GM18867 (cell line): ENCODE measurements around the gene CTPS1.

Experiments
- ATAC-seq: cut with Tn5 transposase; IDR thresholded peaks from one replicate; pipeline ENCODE4 v1.9.1; 2021; ENCODE audit warnings: mild to moderate bottlenecking, moderate library complexity; ENCODE audit not compliant: unreplicated experiment

The CTPS1 gene

DNA sequence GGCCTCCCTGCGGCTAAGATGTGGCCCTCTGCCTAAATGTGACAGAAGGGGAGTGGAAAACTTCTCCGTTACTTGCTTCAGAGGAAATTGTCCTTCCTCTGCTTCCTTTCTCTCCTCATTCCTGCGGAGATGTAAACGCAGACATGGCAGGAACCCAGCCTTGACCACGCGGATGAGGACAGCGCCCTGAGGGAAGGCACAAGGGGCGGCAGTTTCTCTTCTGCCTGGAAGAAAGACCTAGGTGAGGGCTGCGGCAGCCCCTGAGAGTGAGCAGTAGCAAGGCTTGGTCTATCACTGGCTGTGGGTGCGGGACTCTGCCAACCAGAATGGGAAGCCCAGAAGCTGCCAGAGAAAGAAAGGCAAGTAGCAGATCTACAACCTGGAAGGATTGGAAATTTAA lies 14.0 kb upstream of the CTPS1 start:
- no peak for ATAC-seq

DNA sequence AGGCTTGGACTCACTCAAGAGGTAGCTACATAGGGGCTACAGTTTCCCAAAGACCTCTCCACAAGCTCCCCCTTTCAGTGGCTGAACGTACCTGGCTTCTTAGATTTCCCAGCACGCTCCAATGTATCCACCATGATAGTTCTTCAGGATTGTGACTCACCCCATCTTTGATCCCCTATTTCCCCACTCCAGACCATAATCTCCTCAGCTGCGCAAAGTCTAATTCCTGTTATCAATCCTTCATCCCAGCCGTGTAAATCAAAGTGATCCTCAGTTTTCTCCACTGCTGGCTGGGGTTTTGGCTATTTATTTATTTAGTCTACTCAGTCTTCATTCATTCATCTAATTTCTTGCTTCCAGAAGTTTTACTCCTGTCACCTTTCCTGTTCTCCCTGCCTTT lies 13.1 kb upstream of the CTPS1 start:
- ATAC-seq = no peak

DNA sequence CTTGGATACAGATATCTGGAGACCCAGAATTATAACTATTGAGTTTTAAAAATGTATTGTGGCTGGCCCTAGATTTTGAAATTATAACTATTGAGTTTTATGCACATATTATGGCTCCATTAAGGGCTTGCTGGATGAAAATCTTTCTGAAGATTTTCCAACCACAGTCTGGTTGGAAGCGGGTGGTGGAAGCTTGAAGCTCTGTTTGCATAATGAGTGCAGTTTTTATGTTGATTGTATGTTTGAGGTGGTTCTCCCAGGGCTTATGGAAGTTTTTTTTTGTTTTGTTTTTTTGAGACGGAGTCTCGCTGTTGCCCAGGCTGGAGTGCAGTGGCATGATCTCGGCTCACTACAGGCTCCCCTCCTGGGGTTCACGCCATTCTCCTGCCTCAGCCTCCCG lies 10.1 kb upstream of the CTPS1 start:
- ATAC-seq = no peak

DNA sequence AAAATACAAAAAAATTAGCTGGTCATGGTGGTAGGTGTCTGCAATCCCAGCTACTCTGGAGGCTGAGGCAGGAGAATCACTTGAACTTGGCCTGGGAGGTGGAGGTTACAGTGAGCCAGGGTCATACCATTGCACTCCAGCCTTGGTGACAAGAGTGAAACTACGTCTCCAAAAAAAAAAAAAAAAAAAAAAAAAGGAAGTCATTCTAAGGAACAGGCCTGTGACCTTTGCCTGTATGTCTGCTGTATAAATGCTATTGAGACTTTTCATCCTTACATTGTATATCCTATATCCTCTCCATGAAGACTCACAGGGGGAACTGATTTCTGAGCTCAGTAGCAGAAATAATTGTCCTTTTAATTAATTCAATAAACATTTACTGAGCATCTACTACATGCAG lies 7.5 kb upstream of the CTPS1 start:
- no peak for ATAC-seq

DNA sequence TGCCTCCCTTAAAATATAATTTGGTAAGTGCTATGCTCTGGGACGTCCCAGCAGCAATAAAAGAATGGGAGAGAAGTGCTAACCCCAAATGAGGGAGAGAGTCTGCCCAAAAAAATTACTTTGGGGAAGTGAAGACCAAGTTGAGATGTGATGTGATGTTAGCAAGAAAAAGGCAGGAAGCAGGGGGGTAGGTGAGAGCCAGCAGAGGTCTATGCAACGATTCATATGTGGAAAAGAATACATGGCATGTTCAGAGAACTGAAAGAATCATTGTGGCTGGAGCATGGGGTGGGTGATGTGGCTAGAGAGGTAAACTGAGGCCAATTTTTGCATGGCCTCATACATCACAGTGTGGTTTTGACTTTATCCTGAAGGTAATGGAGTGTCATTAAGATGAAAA lies 5.6 kb upstream of the CTPS1 start:
- no peak for ATAC-seq

DNA sequence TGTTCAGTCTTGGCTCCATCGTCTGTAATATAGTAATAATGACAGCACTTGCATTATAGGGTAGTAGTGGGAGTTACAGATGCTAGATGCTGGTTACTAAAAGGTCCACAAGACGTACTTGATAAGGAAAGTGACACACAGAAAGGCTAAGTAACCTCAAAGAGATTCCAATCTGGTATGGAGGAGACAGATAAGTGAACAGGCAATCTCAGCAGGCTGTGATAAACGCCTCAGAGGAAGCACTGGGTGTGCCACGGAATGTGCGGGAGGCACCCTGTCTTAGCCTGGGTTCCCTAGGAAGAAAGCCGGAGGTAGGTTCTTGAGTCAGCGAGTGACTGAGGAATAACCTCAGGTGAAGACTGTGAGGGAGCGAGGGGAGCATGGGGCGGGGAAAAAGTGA lies 4.6 kb upstream of the CTPS1 start:
- ATAC-seq = no peak

DNA sequence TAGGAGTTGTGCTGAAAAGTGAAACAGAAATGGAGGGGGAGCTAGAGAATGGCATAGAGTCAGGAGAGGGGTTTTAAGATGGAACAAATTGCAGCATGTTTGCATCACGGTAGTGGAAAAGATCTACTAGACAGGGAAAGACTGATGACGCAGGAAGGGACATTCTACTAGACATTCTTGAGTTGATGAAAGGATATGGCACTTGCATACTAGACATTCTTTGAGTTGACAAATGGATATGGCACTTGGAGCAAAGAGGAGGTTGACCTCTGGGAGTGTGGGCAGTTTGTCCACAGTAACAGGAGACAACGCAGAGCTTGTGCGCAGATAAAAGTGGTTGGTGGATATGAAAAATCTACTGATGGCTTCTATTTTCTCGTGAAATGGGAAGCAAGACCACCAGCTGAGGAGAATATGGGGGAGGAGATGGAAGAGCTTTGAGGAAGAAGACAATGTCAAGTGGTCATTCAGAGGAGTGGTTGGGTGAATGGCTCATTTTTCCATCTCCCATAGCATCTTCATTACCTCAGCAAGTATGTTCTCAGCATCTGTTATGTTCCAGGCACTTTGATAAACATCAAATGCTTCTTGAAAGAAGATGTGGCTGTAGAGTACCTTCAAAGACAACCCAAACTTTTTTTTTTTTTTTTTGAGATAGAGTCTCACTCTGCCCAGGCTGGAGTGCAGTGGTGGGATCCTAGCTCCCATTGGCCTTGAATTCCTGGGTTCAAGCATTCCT lies 2.4 kb upstream of the CTPS1 start:
- no peak for ATAC-seq

DNA sequence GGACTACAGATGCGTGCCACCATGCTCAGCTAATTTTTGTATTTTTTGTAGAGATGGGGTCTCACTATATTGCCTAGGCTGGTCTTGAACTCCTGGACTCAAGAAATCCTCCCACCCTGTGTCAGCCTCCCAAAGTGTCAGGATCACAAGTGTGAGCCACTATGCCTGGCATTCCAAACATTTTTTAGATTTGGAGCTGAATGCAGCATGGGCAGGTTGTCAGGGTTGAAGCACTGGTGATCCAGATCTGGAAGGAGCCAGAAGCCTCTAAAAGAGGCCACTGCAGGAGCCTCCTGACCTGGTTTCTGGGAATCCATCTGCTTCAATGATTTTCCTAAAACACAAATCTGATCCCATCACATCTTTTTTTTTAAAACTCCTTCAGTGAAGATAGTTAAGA lies 1.8 kb upstream of the CTPS1 start:
- no peak for ATAC-seq

DNA sequence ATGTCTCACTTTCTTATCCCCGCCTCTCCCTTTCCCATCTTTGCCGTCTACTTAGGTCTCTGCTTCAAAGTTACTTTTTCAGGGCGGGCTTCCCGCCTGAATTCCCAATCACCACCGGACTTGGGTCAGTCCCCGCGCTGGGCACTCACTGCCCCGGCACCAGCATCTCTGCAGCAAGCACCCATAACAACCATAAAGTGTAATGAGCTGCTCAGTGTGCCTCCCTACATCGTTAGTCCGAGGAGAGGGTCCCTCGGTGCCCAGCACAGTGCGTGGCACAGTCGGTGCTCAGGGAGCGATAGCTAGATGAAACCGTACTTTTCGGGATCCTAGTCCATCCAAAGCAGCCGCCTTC lies 633 bp upstream of the CTPS1 start:
- ATAC-seq = no peak

DNA sequence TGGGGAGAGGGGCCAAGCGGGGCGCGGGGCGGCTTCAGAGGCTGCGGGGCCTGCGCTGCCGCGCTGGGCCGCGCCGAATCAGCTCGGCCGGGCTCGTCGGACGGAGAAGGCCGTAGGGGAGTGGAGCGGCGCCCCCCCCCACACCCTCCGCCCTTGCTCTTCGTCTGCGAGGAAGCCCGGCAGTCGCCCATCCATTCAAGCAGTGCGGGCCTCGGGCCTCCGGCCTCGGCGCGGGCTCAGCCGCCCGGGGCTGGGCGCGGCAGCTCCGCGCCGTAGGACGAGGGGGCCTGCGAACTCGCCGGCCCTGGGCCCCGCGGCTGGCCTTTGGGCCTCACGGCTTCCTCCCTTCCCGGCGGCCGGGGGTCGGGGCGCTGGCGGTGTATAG lies 564 bp downstream of the CTPS1 start:
- peak; percentile 21 for ATAC-seq

DNA sequence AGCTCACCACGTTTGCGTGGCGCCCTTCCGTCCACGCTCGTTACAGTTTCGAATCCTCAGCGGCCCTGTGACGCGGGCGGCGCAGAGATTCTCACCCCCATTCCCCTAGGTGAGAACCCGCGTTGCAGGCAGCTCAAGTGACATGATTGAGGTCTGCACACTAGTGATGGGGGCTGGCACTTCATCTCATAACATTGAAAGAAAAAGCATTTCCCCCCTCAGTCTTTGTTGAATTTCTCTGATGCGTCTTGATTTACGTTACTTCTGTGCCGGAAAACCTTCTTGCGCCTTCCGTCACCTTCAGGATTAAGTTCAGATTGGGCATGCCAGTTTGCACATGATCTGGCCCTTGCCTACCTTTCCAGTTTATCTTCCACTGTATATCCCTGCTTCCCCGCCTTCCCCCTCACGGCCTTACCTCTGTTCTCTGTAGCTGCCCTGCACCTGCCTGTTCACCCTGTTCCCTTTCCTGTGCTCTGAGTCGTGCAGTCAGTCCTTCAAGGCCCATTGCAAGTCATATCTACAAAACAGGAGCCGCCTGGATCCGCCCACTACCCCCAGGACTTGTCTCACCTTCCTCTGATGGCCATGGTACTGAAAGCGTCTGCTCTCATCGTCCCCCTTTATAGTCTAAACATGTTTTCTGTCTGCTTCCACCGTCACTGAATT lies 1.1 kb downstream of the CTPS1 start:
- ATAC-seq = no peak

DNA sequence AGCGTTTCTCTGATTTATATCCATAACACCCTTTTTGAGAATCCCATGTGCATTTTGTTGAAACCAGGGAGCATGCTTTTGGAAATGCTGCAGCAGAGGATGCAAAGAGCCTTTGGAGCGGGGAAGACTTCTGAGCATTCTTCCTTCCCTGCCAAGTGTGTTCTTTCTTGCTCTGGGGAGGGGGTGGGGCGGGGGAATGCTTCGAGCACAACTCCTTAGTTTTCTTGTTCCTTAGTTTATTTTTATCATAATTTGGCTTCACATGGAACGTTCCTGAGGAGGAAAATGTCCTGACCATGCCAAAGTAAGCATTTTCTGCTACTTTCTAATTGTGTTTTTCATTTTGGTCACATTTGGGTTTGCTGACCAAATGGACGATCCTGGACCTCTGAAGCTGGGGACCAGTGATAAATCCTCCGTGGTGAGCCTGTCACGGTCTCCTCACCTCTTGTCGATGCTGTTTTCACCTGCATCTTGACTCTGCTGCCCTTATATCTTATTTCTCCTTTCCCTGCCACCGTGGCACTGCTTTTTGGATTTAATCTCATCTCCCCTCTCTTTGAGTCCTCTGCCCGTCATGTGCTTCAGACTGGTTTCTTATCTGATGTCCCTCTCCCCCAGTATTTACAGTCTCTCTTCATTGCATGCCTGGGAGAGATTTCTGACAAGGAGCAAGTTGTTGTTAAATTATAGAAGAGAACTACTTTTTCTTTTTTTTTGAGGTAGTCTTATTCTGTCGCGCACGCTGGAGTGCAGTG lies 2.4 kb downstream of the CTPS1 start:
- ATAC-seq = no peak

DNA sequence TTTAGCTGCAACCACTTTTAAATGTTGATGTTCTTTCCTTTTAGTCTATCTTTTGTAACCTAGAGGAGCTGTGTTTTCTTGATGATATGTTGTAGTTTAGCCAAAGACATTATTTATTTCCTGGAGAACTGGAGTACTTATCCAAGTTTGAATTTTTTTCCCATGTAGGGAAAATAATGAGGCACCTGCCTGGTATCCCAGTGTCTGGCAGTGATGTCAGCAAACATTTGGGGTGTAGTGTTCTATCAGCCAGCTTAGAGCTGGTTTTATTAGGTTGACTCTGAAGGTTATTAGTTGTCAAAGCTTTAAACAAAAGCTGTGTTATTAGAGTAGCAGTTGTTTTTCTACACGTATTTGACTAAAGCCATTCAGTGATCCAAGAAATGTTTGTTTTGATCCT lies 3.2 kb downstream of the CTPS1 start:
- no peak for ATAC-seq

DNA sequence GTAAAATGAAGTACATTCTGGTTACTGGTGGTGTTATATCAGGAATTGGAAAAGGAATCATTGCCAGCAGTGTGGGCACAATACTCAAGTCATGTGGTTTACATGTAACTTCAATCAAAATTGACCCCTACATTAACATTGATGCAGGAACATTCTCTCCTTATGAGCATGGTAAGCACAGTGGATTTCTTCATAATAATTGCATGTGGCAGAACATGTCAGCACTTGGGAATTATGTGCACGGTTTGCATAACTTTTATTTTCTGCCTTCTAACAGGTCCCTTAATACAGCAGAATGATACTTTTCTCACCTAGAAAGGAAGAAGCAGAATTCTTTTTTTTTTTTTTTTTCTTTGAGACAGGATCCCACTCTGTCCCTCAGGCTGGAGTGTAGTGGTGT lies 3.8 kb downstream of the CTPS1 start:
- ATAC-seq = no peak

DNA sequence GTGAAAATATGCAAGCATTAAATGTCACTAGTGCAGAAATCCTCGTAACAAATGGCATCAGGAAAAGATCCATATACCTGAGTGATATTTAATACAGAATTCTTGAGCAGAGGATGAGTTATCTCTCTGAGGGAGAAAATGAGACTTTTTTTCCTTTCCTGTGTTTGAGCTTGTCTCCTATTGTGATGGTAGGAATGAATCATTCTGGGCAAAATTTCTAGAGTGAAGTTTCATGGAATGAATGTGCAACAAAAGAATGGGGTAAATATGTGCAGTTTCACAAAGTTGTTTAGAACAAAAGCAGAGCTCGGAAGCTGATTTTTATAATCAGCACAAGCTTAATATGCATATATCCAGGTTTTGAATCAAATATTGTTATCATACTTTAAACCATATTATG lies 4.6 kb downstream of the CTPS1 start:
- no peak for ATAC-seq

DNA sequence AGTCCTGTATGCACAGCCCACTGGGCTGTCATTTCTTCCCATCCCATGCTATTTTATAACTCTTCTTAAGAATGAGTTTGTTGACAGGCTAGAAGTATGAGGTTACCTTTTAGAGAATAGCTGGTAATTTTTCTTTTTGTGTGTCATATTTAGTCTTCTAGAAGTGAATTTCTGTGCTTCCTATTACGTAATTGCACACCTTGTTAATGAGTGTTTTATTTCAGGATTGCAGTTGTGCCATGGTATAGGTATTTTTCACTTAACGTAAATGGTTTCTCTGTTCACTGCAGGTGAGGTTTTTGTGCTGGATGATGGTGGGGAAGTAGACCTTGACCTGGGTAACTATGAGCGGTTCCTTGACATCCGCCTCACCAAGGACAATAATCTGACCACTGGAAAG lies 5.0 kb downstream of the CTPS1 start:
- no peak for ATAC-seq

DNA sequence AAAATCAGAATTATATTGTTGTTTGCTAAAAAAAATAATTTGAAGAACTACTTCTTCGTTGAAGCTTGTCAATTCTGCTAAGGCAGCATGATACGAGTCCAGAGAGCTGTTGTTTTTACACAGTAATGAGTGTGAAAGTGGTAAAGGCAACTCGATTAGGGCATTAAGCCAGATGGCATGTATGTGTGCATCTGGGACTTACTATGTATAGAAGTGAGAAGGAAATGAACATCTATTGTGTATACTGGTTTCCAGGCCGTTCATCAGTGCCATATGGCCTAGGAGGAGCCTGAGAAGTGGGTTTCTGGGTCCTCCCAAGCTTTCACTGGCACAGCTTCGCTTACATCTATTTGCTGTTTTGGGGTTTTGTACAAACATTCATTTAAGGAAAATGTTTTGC lies 5.7 kb downstream of the CTPS1 start:
- no peak for ATAC-seq

DNA sequence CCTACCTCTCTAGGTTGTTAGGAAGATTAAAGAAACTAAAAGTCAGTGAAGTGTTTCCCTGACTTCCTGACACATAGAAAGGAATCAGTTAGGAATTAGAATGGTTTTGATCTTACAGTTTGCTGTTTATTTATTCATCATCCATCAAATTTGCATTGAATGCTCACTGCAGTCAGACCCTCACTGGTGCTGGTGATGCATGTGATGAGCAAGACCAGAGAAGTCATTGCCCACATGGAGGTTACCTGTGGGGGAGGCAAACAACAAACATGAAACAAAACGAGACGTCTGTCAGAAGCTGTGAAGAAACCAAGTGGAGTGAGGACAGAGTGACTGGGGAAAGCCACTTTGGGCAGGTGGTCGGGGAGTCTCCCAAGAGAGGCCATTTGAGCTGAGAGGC lies 6.4 kb downstream of the CTPS1 start:
- ATAC-seq = no peak

DNA sequence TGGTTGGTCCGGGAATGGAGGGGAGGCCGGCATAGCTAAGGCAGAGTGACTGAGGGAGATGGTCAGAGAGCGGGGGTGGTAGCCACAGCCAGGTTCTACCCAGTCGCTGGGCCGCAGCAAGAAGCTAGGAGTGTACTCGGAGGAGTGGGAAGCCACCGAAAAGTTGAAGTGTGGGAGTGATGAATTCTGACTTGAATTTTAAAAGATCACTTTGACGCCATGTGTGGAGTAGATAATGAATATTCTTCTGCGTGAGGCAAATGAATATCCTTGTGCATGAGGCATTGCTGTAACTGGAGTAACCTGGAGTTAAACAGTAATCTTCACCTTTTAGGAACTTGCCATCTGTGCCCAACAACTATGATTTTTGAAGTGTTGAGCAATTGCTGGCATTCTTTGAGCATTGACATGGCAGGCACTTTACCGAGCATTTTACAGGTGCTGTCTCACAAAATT lies 6.9 kb downstream of the CTPS1 start:
- no peak for ATAC-seq

DNA sequence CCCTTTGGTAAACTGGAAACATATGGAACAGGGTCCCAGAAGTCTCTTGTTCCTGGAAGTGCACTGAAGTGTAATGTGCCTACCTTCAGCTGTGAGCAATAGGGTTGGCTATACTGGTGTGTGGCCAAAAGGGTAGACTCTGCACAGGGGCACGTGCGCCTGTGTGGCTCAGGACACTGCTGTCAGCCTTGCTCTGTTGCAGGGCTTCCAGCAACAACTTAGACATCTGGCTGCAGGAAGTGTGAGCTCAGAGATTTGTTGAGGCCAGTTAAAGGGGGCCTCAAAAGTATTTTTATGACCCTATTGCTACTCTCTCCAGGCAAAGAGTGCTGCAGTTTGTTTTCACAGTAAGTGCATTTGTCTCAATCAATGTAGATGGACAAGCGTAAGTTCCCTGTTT lies 7.5 kb downstream of the CTPS1 start:
- ATAC-seq = no peak

DNA sequence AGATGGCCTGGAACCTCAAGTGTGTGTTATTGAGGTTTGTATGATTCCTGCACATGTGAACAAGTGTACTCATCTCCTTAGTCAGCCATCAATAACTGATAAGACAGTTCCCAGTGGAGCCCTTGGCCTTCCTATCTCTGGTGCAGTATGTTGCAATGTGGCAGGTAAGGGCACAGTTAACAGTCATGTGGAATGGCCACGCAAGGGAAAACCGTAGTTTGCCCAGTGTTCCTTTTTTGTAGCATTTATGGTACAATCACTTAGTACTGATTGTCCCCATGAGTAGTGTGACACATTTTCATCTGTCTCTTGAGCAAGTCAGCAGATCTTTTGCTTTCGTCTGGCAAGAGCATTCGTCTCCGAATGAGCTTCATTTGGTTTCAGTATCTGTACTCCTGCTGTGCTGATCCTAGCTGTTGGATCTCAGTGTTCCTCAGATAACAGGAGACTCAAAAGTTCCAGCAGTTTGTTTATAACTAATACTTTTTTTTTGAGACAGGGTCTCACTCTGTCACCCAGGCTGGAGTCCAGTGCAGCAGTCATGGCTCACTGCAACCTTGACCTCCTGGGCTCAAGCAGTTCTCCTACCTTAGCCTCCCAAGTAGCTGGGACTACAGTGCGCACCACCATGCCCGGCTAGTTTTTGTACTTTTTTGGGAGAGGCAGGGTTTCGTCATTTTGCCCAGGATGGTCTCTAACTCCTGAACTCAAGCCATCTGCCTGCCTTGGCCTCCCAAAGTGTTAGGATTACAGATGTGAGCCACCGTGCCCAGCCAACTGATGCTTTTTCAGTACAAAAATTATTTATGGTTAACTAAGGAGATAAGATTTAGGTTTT lies 8.2 kb downstream of the CTPS1 start:
- no peak for ATAC-seq
